Anterior cingulate cortex (tissue), 58 donors: ENCODE results near the gene MLXIPL.
A peak's percentile ranks its signal among the peaks of the same experiment; 100 is the strongest.
"Not testable (repeated sequence)": the region's sequence is repeated elsewhere in the genome, so short reads cannot be mapped to it uniquely, and the experiment has no call there.

Source experiments
- DNase-seq, 58 donors: peaks; one replicate each; lab custom pipeline; 2025; lab: John Stamatoyannopoulos, UW

MLXIPL gene

DNA sequence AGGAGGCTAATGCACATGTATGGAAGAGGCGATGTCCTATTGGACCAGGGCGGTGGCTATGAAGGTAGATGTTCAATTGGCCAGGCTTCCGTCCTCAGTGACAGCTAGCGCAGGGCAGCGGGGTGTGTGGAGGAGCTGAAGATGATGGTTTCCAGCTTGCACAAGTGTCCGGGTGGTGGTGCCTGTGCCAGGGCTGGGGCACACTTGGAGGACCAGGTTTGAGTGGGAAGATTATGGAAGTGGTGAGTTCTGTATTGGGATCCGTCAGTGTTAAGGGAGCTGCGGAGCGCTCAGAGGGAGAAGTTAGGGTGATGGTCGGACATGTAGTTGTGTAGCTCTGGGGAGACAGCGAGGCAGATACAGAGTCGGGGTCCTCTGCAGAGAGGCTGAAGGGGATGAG lies 37.4 kb downstream of the MLXIPL start:
- DNase-seq: no peak

- DNase-seq: no peak
These were observed 39.1 kb downstream of the MLXIPL start for GRCh38 chr7:73585196-73585595.

- no peak for DNase-seq
These were observed 41.6 kb downstream of the MLXIPL start for GRCh38 chr7:73582664-73583202.

GRCh38 chr7:73581006-73581405 lies 43.3 kb downstream of the MLXIPL start:
- not testable (repeated sequence) for DNase-seq

DNA sequence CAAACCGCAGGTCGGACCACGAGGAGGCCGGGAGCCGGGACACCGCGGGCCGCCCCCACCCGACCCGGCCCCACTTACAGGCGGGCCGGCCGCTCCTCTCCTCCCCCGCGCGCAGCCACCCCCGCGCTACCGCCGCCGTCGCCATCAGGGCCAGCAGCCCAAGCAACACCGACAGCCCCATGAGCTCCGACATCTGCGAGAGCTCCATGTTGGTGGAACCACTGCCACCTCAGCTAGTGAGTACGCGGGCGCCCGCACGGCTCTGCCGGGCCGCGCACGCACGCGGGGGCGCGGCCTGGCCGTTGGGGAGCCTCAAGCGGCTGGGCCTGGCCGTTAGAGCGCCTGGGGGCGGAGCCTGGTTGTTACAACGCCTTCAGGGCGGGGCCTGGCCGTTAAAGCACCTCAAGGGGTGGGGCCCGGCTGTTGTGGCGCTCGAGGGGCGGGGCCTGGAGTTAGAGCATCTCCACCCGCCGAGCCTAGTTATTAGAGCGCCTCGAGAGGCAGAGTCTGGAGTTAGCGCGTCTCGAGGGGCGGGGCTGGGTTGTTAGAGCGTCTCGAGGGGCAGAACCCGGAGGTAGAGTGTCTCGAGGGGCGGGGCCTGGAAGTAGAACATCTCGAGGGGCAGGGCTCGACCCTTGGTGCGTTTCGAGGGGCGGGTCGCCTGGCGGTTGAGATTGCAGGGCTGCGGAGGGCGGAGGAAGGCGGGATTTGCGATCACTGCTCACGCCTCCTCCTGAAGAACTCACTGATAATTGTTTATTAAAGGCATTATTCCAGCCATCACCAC lies 45.8 kb downstream of the MLXIPL start, which contains the start of gene TBL2:
Gene TBL2, minus strand, starts transcription at position 238 of the 787 bp plus-strand sequence. Its CDS starts 30 bp downstream, at position 208.
- DNase-seq: peak; percentile 62 to 100 (median 97)

- peak in 1 of 58 donors; percentile 4 for DNase-seq
These were observed 46.5 kb downstream of the MLXIPL start for GRCh38 chr7:73577627-73578341.

DNA sequence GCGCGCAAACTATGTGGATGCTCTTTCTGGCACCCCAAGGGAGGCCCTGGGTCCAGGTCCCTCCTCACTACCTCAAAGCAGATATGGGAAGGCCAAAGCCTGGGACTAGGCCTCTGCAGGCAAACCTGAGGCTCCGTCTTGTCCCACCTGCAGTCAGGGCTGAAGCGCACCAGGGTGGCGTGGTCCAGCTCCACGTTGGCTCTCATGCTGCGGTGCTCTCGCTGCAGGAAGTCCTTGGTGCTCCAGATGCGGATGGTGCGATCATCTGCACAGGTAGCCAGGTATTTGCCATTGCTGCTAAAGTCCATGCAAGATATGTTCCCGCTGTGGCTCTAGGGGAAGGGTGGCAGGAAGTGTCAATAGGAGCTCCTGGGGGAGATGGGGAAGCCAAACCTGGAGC lies 50.5 kb downstream of the MLXIPL start:
- no peak for DNase-seq

DNA sequence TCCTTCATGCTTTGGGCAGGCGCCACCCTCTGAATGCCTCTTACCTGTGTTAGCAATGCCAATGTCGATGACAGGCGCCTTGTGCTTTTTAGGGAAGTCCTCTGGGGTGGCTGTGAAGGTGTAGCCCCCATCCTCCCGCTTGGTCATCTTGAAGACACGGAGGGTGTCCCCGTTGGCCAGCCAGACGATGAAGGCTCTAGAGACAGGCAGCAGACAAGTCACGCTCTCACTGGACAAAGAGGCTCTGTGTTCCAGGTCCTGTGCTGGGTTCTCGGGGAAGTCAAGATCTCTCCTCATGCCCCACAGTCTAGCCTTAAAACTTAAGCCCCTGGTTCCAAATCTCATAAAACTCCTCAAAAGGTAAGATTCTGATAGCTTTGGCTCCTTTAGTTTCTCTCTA lies 51.0 kb downstream of the MLXIPL start:
- DNase-seq: peak in 1 of 58 donors; percentile 1

DNA sequence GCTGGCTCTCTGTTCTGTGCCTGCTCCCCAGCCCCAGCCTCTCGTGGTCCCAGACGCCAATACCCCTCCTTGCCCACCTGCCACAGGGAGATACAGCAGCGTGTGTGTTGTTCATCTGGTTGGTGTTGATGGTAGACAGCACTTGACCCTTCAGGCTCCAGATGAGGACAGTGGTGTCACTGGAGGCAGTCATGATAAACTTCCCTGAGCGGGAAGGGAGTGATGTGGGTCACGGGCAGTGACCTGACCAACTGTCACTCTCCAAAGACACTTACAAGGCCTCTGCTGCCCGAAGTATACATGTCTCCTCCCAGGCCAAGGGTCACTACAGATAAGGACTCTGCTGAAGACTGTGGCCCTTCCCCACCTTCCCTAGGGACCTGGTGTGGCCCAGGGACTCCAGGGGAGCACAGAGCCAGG lies 51.5 kb downstream of the MLXIPL start:
- DNase-seq: no peak

GRCh38 chr7:73570977-73571376 lies 53.3 kb downstream of the MLXIPL start:
- DNase-seq: no peak

GRCh38 chr7:73570521-73570920 lies 53.8 kb downstream of the MLXIPL start:
- DNase-seq: no peak

DNA sequence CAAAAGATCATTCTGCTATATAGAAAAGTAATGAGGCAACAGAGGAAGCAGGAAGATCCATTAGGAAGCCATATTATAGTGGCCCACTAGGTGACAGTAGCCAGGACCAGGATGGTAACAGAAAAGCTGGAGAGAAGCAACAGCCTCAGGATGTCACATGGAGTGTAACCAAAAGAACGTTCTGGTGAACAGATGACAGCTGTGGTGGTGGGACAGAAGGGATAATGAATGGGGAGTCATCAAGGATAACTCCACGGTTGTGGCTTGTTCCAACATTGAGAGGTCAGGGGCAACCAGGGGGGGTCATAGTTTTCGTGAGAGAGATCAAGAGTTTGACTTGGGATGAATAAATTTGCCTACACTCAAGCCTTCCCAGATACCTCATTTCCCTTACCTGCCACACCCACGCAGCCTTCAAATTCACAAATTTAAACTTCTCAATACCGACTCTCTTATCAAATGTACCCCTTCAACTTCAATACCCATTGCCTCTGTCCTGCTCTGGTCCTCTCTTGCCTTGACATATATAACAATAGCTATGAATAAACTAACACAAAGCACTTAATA lies 55.2 kb downstream of the MLXIPL start:
- DNase-seq: no peak

DNA sequence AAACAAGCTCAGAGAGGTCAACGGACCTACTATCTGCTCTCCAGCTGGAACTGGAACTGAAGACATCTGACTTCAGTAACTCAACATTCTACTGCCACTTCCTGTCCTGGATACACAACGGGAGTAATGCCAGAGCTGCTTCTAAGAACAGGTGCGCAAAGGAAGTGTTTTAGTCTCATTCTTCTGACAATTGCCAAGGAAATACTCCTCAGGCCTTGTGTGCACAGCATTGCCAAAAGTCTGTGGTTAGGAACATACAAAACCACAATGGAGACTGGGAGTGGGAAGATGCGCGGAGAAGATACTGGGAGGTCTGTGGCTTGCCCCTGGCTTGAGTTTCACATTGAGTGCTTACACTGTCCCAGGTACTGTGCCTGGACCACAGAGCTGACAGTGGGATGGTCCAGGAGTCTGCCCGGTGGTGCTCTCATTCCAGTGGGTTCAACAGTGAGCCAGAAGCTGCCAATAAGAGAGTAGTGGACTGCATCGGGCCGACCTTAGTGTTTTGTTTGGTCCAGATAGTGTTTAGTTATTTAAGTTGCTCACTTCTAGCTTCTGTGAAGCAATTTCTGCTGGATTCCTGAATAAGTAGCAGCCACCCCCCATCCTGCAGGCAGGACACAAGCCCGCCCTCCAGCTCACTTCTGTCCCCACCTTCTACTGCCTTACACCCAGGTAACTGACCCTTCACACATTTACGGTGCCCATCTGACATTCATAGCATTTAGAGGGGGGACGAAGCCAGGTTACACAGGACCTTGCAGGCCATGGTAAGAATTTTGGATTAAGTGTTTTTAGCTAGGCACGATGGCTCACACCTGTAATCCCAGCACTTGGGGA lies 56.3 kb downstream of the MLXIPL start:
- no peak for DNase-seq

- no peak for DNase-seq
These were observed 57.2 kb downstream of the MLXIPL start for GRCh38 chr7:73567140-73567539.

DNA sequence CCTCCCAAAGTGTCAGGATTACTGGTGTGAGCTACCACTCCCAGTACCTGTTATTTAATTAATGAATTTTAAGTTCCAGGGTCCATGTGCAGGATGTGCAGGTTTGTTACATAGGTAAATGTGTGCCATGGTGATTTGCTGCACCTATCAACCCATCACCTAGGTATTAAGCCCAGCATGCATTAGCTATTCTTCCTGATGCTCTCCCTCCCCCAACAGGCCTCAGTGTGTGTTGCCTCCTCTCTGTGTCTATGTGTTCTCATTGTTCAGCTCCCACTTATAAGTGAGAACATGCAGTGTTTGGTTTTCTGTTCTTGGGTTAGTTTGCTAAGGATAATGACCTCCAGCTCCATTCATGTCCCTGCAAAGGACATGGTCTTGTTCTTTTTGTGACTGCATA lies 57.9 kb downstream of the MLXIPL start:
- DNase-seq: not testable (repeated sequence)

- no peak for DNase-seq
These were observed 58.5 kb downstream of the MLXIPL start for GRCh38 chr7:73565675-73566340.

GRCh38 chr7:73560109-73560835 lies 64.0 kb downstream of the MLXIPL start:
- peak in 1 of 58 donors; percentile 1 for DNase-seq

- DNase-seq: peak in 56 of 58 donors; percentile 22 to 84 (median 68)
These were observed 66.7 kb downstream of the MLXIPL start, which contains the start of gene BCL7B for GRCh38 chr7:73557397-73558257. TSS of gene BCL7B (minus strand) at chr7:73557690. CDS start at chr7:73557578, 112 bp downstream.
